ENCODE measurements around the gene DNAJC7.

- TF ChIP-seq POLR2A (IDR thresholded peaks at IDR 0.05; ENCODE audit: low read length): no peak
- TF ChIP-seq GATA1 (IDR thresholded peaks at IDR 0.05; ENCODE audit: low read depth, low read length): no peak
Measured at GRCh38 chr17:41959336-41960095, 57.7 kb downstream of the DNAJC7 start.

Measured in erythroblast (primary cell).